ENCODE data around the gene ARAF. TPM values are rescaled to one million over a fixed set of nuclear protein-coding genes. Genes with fewer than 3 reads are reported as not detected.

ARAF gene
- total RNA-seq, 1 donor from 2014 or later = 44.0 TPM

GRCh38 chrX:47562615-47563243 is 1.7 kb downstream of the ARAF start:
- no peaks in the 10 kb centered on the region for H3K36me3 ChIP-seq (ENCODE audit: insufficient read depth, low read length)
- TF ChIP-seq CTCF (IDR thresholded peaks at IDR 0.05; ENCODE audit: insufficient read depth, low read depth, low read length) (peak; percentile 5), EZH2 (IDR thresholded peaks at IDR 0.05; ENCODE audit: insufficient read depth, low read length) (no peak)
- H3K4me2 ChIP-seq (ENCODE audit: low read length) = peak overlapping the region; percentile 22
- no peak overlapping the region for H2AFZ ChIP-seq (ENCODE audit: low read depth, low read length)
- no peak overlapping the region for H3K27ac Mint-ChIP-seq (ENCODE audit: unreplicated experiment)
- no peak for DNase-seq (ENCODE audit: low read depth)
- no peak overlapping the region for H3K27ac ChIP-seq (ENCODE audit: low read depth, low read length)
- no peaks in the 10 kb centered on the region for H3K27me3 ChIP-seq (ENCODE audit: insufficient read depth, low read length)
- H3K9ac ChIP-seq (ENCODE audit: low read length) = no peak overlapping the region
- H3K4me1 ChIP-seq (ENCODE audit: insufficient read depth, low read length) = peaks cover 12% of the 10 kb centered on the region
- peaks cover 34% of the 10 kb centered on the region for H3K79me2 ChIP-seq (ENCODE audit: insufficient read depth, low read length)
- peaks cover 2% of the 10 kb centered on the region for H3K36me3 Mint-ChIP-seq (ENCODE audit: low read depth, unreplicated experiment)
- H3K4me1 Mint-ChIP-seq (ENCODE audit: low read depth, unreplicated experiment) = no peaks in the 10 kb centered on the region
- no peaks in the 10 kb centered on the region for H3K9me3 ChIP-seq (ENCODE audit: insufficient read depth, low read depth, low read length)
- no peak overlapping the region for H3K4me3 ChIP-seq (ENCODE audit: insufficient read depth, low read depth, low read length)
- H3K27me3 Mint-ChIP-seq (ENCODE audit: low read depth, unreplicated experiment) = no peaks in the 10 kb centered on the region
- H3K4me3 Mint-ChIP-seq (ENCODE audit: unreplicated experiment) = peak overlapping the region; percentile 71
- H3K9me3 Mint-ChIP-seq (ENCODE audit: unreplicated experiment) = no peaks in the 10 kb centered on the region
- peaks cover 22% of the 10 kb centered on the region for H4K20me1 ChIP-seq (ENCODE audit: insufficient read depth, low read length)
- peak; percentile 68 for FAIRE-seq

- no peaks in the 10 kb centered on the region for H3K9me3 Mint-ChIP-seq (ENCODE audit: unreplicated experiment)
- H3K4me3 Mint-ChIP-seq (ENCODE audit: unreplicated experiment) = no peak overlapping the region
- H3K36me3 Mint-ChIP-seq (ENCODE audit: low read depth, unreplicated experiment) = peaks cover 2% of the 10 kb centered on the region
- FAIRE-seq (peak; percentile 85), DNase-seq (ENCODE audit: low read depth) (peak; percentile 70)
- Histone ChIP-seq H3K27me3 (ENCODE audit: insufficient read depth, low read length) (no peaks in the 10 kb centered on the region), H3K79me2 (ENCODE audit: insufficient read depth, low read length) (peaks cover 34% of the 10 kb centered on the region), H3K4me1 (ENCODE audit: insufficient read depth, low read length) (peaks cover 12% of the 10 kb centered on the region), H3K9ac (ENCODE audit: low read length) (no peak overlapping the region), H4K20me1 (ENCODE audit: insufficient read depth, low read length) (peaks cover 22% of the 10 kb centered on the region), H3K4me3 (ENCODE audit: insufficient read depth, low read depth, low read length) (no peak overlapping the region), H3K36me3 (ENCODE audit: insufficient read depth, low read length) (no peaks in the 10 kb centered on the region), H3K9me3 (ENCODE audit: insufficient read depth, low read depth, low read length) (no peaks in the 10 kb centered on the region), H2AFZ (ENCODE audit: low read depth, low read length) (no peak overlapping the region), H3K4me2 (ENCODE audit: low read length) (peak overlapping the region; percentile 37), H3K27ac (ENCODE audit: low read depth, low read length) (no peak overlapping the region)
- H3K27ac Mint-ChIP-seq (ENCODE audit: unreplicated experiment) = no peak overlapping the region
- no peak for TF ChIP-seq CTCF (IDR thresholded peaks at IDR 0.05; ENCODE audit: insufficient read depth, low read depth, low read length)
- TF ChIP-seq EZH2 (IDR thresholded peaks at IDR 0.05; ENCODE audit: insufficient read depth, low read length) = no peak
- H3K4me1 Mint-ChIP-seq (ENCODE audit: low read depth, unreplicated experiment) = no peaks in the 10 kb centered on the region
- no peaks in the 10 kb centered on the region for H3K27me3 Mint-ChIP-seq (ENCODE audit: low read depth, unreplicated experiment)
These were observed 2.9 kb downstream of the ARAF start for GRCh38 chrX:47563801-47564315.

GRCh38 chrX:47564438-47565085 is 3.6 kb downstream of the ARAF start:
- peak; percentile 73 for FAIRE-seq
- Mint-ChIP-seq H3K27ac (ENCODE audit: unreplicated experiment) (no peak overlapping the region), H3K27me3 (ENCODE audit: low read depth, unreplicated experiment) (no peaks in the 10 kb centered on the region), H3K9me3 (ENCODE audit: unreplicated experiment) (no peaks in the 10 kb centered on the region), H3K4me3 (ENCODE audit: unreplicated experiment) (no peak overlapping the region), H3K4me1 (ENCODE audit: low read depth, unreplicated experiment) (no peaks in the 10 kb centered on the region), H3K36me3 (ENCODE audit: low read depth, unreplicated experiment) (peaks cover 2% of the 10 kb centered on the region)
- peaks cover 22% of the 10 kb centered on the region for H4K20me1 ChIP-seq (ENCODE audit: insufficient read depth, low read length)
- no peak overlapping the region for H3K27ac ChIP-seq (ENCODE audit: low read depth, low read length)
- no peaks in the 10 kb centered on the region for H3K36me3 ChIP-seq (ENCODE audit: insufficient read depth, low read length)
- TF ChIP-seq CTCF (IDR thresholded peaks at IDR 0.05; ENCODE audit: insufficient read depth, low read depth, low read length) (no peak), EZH2 (IDR thresholded peaks at IDR 0.05; ENCODE audit: insufficient read depth, low read length) (no peak)
- H2AFZ ChIP-seq (ENCODE audit: low read depth, low read length) = no peak overlapping the region
- DNase-seq (ENCODE audit: low read depth) = no peak
- peaks cover 34% of the 10 kb centered on the region for H3K79me2 ChIP-seq (ENCODE audit: insufficient read depth, low read length)
- no peaks in the 10 kb centered on the region for H3K27me3 ChIP-seq (ENCODE audit: insufficient read depth, low read length)
- no peaks in the 10 kb centered on the region for H3K9me3 ChIP-seq (ENCODE audit: insufficient read depth, low read depth, low read length)
- H3K4me3 ChIP-seq (ENCODE audit: insufficient read depth, low read depth, low read length) = no peak overlapping the region
- H3K4me1 ChIP-seq (ENCODE audit: insufficient read depth, low read length) = peaks cover 12% of the 10 kb centered on the region
- peak overlapping the region; percentile 37 for H3K4me2 ChIP-seq (ENCODE audit: low read length)
- no peak overlapping the region for H3K9ac ChIP-seq (ENCODE audit: low read length)

All from astrocyte (in vitro differentiated cells and primary cell).